DND-41 (cell line): ENCODE measurements around the gene DENND2A.

ENCODE experiments used
- ATAC-seq: fragments of 200-7000 bp; cut with Tn5 transposase; 3 replicates; pipeline ENCODE4 v1.9.1; 2021; ENCODE audit warnings: low read depth; ENCODE audit not compliant: insufficient read depth
- DNase-seq: peaks from one replicate; pipeline ENCODE4 v3.0.0-alpha.2; 2020
- H2AFZ ChIP-seq: 2 replicates; pipeline ENCODE4 v1.6.0; 2012; ENCODE audit warnings: low read depth, low read length
- H3K27ac ChIP-seq: 2 replicates; pipeline ENCODE4 v1.5.1; 2012; ENCODE audit warnings: low read length, inconsistent platforms
- H3K27me3 ChIP-seq: fragments of 200-600 bp; sonication (generic); 2 replicates; pipeline ENCODE4 v1.6.0; 2012; ENCODE audit warnings: low read length, mild to moderate bottlenecking, inconsistent platforms; ENCODE audit not compliant: insufficient read depth, poor library complexity
- H3K36me3 ChIP-seq: 2 replicates; pipeline ENCODE4 v1.5.1; 2012; ENCODE audit warnings: low read length, inconsistent platforms; ENCODE audit not compliant: insufficient read depth
- H3K4me1 ChIP-seq: 2 replicates; pipeline ENCODE4 v1.5.1; 2012; ENCODE audit warnings: mild to moderate bottlenecking, low read length; ENCODE audit not compliant: insufficient read depth
- H3K4me2 ChIP-seq: 2 replicates; pipeline ENCODE4 v1.6.0; 2012; ENCODE audit warnings: mild to moderate bottlenecking, moderate library complexity, low read length, inconsistent platforms; ENCODE audit not compliant: insufficient read depth
- H3K4me3 ChIP-seq, 2 experiments: fragments of 200-600 bp in 1 of 2; shearing (Covaris generic) in 1 of 2; 2 replicates each; pipeline ENCODE4 v1.5.1; 2012 to 2016; ENCODE audit warnings: inconsistent platforms in 2 of 2, low read length in 2 of 2, mild to moderate bottlenecking in 2 of 2, low read depth in 1 of 2, moderate library complexity in 1 of 2
- H3K79me2 ChIP-seq: 2 replicates; pipeline ENCODE4 v1.6.0; 2012; ENCODE audit warnings: low read length, inconsistent platforms; ENCODE audit not compliant: insufficient read depth
- H3K9ac ChIP-seq: 2 replicates; pipeline ENCODE4 v1.6.0; 2012; ENCODE audit warnings: low read depth, mild to moderate bottlenecking, inconsistent platforms, low read length, moderate library complexity
- H3K9me3 ChIP-seq: 2 replicates; pipeline ENCODE4 v1.5.1; 2012; ENCODE audit warnings: low read length, moderate library complexity, mild to moderate bottlenecking, inconsistent platforms; ENCODE audit not compliant: insufficient read depth, severe bottlenecking
- H4K20me1 ChIP-seq: 2 replicates; pipeline ENCODE4 v1.6.0; 2012; ENCODE audit warnings: low read length; ENCODE audit not compliant: insufficient read depth
- EZH2 ChIP-seq: IDR thresholded peaks from 3 replicates; pipeline ENCODE4 v1.6.1; 2012; ENCODE audit warnings: borderline replicate concordance, low read depth, mild to moderate bottlenecking, moderate library complexity, low read length, inconsistent platforms; ENCODE audit not compliant: severe bottlenecking
- TF ChIP-seq, protein P1 (sequence below): IDR thresholded peaks from 2 replicates; pipeline ENCODE4 v1.5.1; 2012; ENCODE audit warnings: borderline replicate concordance, low read length, moderate library complexity, mild to moderate bottlenecking; ENCODE audit not compliant: poor library complexity, severe bottlenecking; ENCODE audit errors: extremely low read depth

DENND2A gene

GRCh38 chr7:140635816-140636215, 4.8 kb downstream of the DENND2A start:
- no peaks in the 10 kb centered on the region for H4K20me1 ChIP-seq
- H3K27ac ChIP-seq, result no peak overlapping the region
- H3K27me3 ChIP-seq, result peaks cover 18% of the 10 kb centered on the region
- DNase-seq (no peak), ATAC-seq (no peak)
- TF ChIP-seq, protein P1, sequence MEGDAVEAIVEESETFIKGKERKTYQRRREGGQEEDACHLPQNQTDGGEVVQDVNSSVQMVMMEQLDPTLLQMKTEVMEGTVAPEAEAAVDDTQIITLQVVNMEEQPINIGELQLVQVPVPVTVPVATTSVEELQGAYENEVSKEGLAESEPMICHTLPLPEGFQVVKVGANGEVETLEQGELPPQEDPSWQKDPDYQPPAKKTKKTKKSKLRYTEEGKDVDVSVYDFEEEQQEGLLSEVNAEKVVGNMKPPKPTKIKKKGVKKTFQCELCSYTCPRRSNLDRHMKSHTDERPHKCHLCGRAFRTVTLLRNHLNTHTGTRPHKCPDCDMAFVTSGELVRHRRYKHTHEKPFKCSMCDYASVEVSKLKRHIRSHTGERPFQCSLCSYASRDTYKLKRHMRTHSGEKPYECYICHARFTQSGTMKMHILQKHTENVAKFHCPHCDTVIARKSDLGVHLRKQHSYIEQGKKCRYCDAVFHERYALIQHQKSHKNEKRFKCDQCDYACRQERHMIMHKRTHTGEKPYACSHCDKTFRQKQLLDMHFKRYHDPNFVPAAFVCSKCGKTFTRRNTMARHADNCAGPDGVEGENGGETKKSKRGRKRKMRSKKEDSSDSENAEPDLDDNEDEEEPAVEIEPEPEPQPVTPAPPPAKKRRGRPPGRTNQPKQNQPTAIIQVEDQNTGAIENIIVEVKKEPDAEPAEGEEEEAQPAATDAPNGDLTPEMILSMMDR, result no peak
- TF ChIP-seq EZH2, result no peak
- H3K9ac ChIP-seq, result no peak overlapping the region
- H3K79me2 ChIP-seq, result no peaks in the 10 kb centered on the region
- H3K4me2 ChIP-seq, result no peak overlapping the region
- no peaks in the 10 kb centered on the region for H3K4me1 ChIP-seq
- H2AFZ ChIP-seq, result no peak overlapping the region
- H3K9me3 ChIP-seq, result no peaks in the 10 kb centered on the region
- no peak overlapping the region for H3K4me3 ChIP-seq
- no peaks in the 10 kb centered on the region for H3K36me3 ChIP-seq

DNA sequence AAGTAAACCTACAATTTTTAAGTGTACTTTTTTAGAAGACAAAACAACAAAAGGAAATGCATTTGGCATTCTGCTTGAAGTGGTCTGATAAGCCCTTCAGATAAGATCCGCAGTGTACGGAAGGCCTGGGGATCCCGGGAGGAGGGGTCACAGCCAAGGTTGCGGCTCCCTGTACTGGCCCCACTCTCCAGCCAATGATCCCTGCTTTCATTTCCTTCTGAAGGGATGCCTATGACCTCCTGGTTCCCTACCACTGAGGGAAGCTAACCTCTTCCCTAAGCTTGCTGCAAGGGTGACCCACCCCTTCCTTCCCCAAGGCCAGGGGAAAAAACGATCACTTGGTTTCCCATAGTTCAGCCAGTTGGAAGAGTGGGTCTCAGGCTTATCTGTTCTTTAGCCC, 5.3 kb downstream of the DENND2A start:
- DNase-seq (no peak), ATAC-seq (no peak)
- Histone ChIP-seq H3K27me3 (peaks cover 18% of the 10 kb centered on the region), H3K79me2 (no peaks in the 10 kb centered on the region), H3K4me2 (no peak overlapping the region), H3K4me3 (no peak overlapping the region), H3K36me3 (no peaks in the 10 kb centered on the region), H3K9me3 (no peaks in the 10 kb centered on the region), H3K4me1 (no peaks in the 10 kb centered on the region), H3K9ac (no peak overlapping the region), H3K27ac (no peak overlapping the region), H4K20me1 (no peaks in the 10 kb centered on the region), H2AFZ (no peak overlapping the region)
- no peak for TF ChIP-seq EZH2
- TF ChIP-seq, protein P1, result no peak

GRCh38 chr7:140631602-140632001, 9.0 kb downstream of the DENND2A start:
- Histone ChIP-seq H3K36me3 (no peaks in the 10 kb centered on the region), H3K79me2 (no peaks in the 10 kb centered on the region)
- no peak for TF ChIP-seq EZH2
- TF ChIP-seq, protein P1, result no peak

GRCh38 chr7:140631021-140631420, 9.6 kb downstream of the DENND2A start:
- Histone ChIP-seq H3K9me3 (no peaks in the 10 kb centered on the region), H3K9ac (no peak overlapping the region), H3K4me3 (no peak overlapping the region), H4K20me1 (no peaks in the 10 kb centered on the region), H3K79me2 (no peaks in the 10 kb centered on the region), H3K27me3 (peaks cover 13% of the 10 kb centered on the region), H3K27ac (no peak overlapping the region), H2AFZ (peak overlapping the region; percentile 28; the same call in 1 of the 2 replicates), H3K36me3 (no peaks in the 10 kb centered on the region), H3K4me1 (no peaks in the 10 kb centered on the region), H3K4me2 (no peak overlapping the region)
- DNase-seq (no peak), ATAC-seq (no peak)
- TF ChIP-seq, protein P1, result no peak
- TF ChIP-seq EZH2, result no peak

More at GRCh38 chr7:140631602-140632001, 9.0 kb downstream of the DENND2A start:
- ATAC-seq (no peak), DNase-seq (no peak)
- Histone ChIP-seq H3K4me2 (no peak overlapping the region), H3K9ac (no peak overlapping the region), H3K27me3 (peaks cover 8% of the 10 kb centered on the region), H3K27ac (no peak overlapping the region), H4K20me1 (no peaks in the 10 kb centered on the region), H2AFZ (no peak overlapping the region), H3K9me3 (no peaks in the 10 kb centered on the region), H3K4me1 (no peaks in the 10 kb centered on the region), H3K4me3 (no peak overlapping the region)
